ENCODE results near the gene RAB8A.
"Not testable (repeated sequence)": the region's sequence is repeated elsewhere in the genome, so short reads cannot be mapped to it uniquely, and the experiment has no call there.

The RAB8A gene

GRCh38 chr19:16098821-16099220 is 12.9 kb upstream of the RAB8A start:
- no peak overlapping the region for H3K9ac ChIP-seq (ENCODE audit: low read length)
- no peaks in the 10 kb centered on the region for H3K9me3 ChIP-seq (ENCODE audit: control insufficient read depth, low read length)
- peaks cover 13% of the 10 kb centered on the region for H3K4me1 ChIP-seq (ENCODE audit: control insufficient read depth, insufficient read depth, low read length)
- DNase-seq (ENCODE audit: low read depth): no peak
- no peak overlapping the region for H3K4me3 ChIP-seq (ENCODE audit: low read length)
- no peaks in the 10 kb centered on the region for H3K27me3 ChIP-seq (replicated peaks; ENCODE audit: control insufficient read depth, insufficient read depth, low read length)
- H3K36me3 ChIP-seq (ENCODE audit: control insufficient read depth, insufficient read depth, low read length, severe bottlenecking): peaks cover 93% of the 10 kb centered on the region

GRCh38 chr19:16099314-16099965 is 12.2 kb upstream of the RAB8A start:
- peaks cover 88% of the 10 kb centered on the region for H3K36me3 ChIP-seq (ENCODE audit: control insufficient read depth, insufficient read depth, low read length, severe bottlenecking)
- H3K9ac ChIP-seq (ENCODE audit: low read length): not testable (repeated sequence)

GRCh38 chr19:16100524-16100923 is 11.2 kb upstream of the RAB8A start:
- Histone ChIP-seq H3K27me3 (replicated peaks; ENCODE audit: control insufficient read depth, insufficient read depth, low read length) (no peaks in the 10 kb centered on the region), H3K4me1 (ENCODE audit: control insufficient read depth, insufficient read depth, low read length) (peaks cover 4% of the 10 kb centered on the region), H3K36me3 (ENCODE audit: control insufficient read depth, insufficient read depth, low read length, severe bottlenecking) (peaks cover 77% of the 10 kb centered on the region), H3K9ac (ENCODE audit: low read length) (no peak overlapping the region), H3K4me3 (ENCODE audit: low read length) (no peak overlapping the region), H3K9me3 (ENCODE audit: control insufficient read depth, low read length) (no peaks in the 10 kb centered on the region)
- no peak for DNase-seq (ENCODE audit: low read depth)

More at GRCh38 chr19:16099314-16099965, 12.2 kb upstream of the RAB8A start:
- H3K4me1 ChIP-seq (ENCODE audit: control insufficient read depth, insufficient read depth, low read length): peaks cover 12% of the 10 kb centered on the region
- not testable (repeated sequence) for H3K27me3 ChIP-seq (replicated peaks; ENCODE audit: control insufficient read depth, insufficient read depth, low read length); H3K9me3 ChIP-seq (ENCODE audit: control insufficient read depth, low read length); H3K4me3 ChIP-seq (ENCODE audit: low read length); DNase-seq (ENCODE audit: low read depth)

GRCh38 chr19:16104722-16105121 is 7.0 kb upstream of the RAB8A start:
- Histone ChIP-seq H3K4me1 (ENCODE audit: control insufficient read depth, insufficient read depth, low read length) (peaks cover 5% of the 10 kb centered on the region), H3K36me3 (ENCODE audit: control insufficient read depth, insufficient read depth, low read length, severe bottlenecking) (peaks cover 41% of the 10 kb centered on the region), H3K9ac (ENCODE audit: low read length) (no peak overlapping the region), H3K27me3 (replicated peaks; ENCODE audit: control insufficient read depth, insufficient read depth, low read length) (no peaks in the 10 kb centered on the region), H3K4me3 (ENCODE audit: low read length) (no peak overlapping the region), H3K9me3 (ENCODE audit: control insufficient read depth, low read length) (no peaks in the 10 kb centered on the region)
- no peak for DNase-seq (ENCODE audit: low read depth)

GRCh38 chr19:16106121-16106520 is 5.6 kb upstream of the RAB8A start:
- H3K27me3 ChIP-seq (replicated peaks; ENCODE audit: control insufficient read depth, insufficient read depth, low read length): no peaks in the 10 kb centered on the region
- H3K4me3 ChIP-seq (ENCODE audit: low read length): no peak overlapping the region
- H3K4me1 ChIP-seq (ENCODE audit: control insufficient read depth, insufficient read depth, low read length): peaks cover 5% of the 10 kb centered on the region
- peaks cover 27% of the 10 kb centered on the region for H3K36me3 ChIP-seq (ENCODE audit: control insufficient read depth, insufficient read depth, low read length, severe bottlenecking)
- no peaks in the 10 kb centered on the region for H3K9me3 ChIP-seq (ENCODE audit: control insufficient read depth, low read length)
- H3K9ac ChIP-seq (ENCODE audit: low read length): no peak overlapping the region
- DNase-seq (ENCODE audit: low read depth): peak; percentile 10

GRCh38 chr19:16111909-16112752 is 442 bp downstream of the RAB8A start:
- Histone ChIP-seq H3K4me1 (ENCODE audit: control insufficient read depth, insufficient read depth, low read length) (peaks cover 15% of the 10 kb centered on the region), H3K27me3 (replicated peaks; ENCODE audit: control insufficient read depth, insufficient read depth, low read length) (no peaks in the 10 kb centered on the region), H3K36me3 (ENCODE audit: control insufficient read depth, insufficient read depth, low read length, severe bottlenecking) (no peaks in the 10 kb centered on the region), H3K4me3 (ENCODE audit: low read length) (peak overlapping the region; percentile 95), H3K9me3 (ENCODE audit: control insufficient read depth, low read length) (no peaks in the 10 kb centered on the region), H3K9ac (ENCODE audit: low read length) (peak overlapping the region; percentile 96)
- peak; percentile 33 for DNase-seq (ENCODE audit: low read depth)

GRCh38 chr19:16112778-16113177 is 1.1 kb downstream of the RAB8A start:
- Histone ChIP-seq H3K4me1 (ENCODE audit: control insufficient read depth, insufficient read depth, low read length) (peaks cover 15% of the 10 kb centered on the region), H3K9ac (ENCODE audit: low read length) (peak overlapping the region; percentile 96), H3K36me3 (ENCODE audit: control insufficient read depth, insufficient read depth, low read length, severe bottlenecking) (no peaks in the 10 kb centered on the region), H3K4me3 (ENCODE audit: low read length) (peak overlapping the region; percentile 95), H3K27me3 (replicated peaks; ENCODE audit: control insufficient read depth, insufficient read depth, low read length) (no peaks in the 10 kb centered on the region), H3K9me3 (ENCODE audit: control insufficient read depth, low read length) (no peaks in the 10 kb centered on the region)
- no peak for DNase-seq (ENCODE audit: low read depth)

- H3K4me3 ChIP-seq (ENCODE audit: low read length): no peak overlapping the region
- DNase-seq (ENCODE audit: low read depth): no peak
- H3K4me1 ChIP-seq (ENCODE audit: control insufficient read depth, insufficient read depth, low read length): peaks cover 15% of the 10 kb centered on the region
- H3K9ac ChIP-seq (ENCODE audit: low read length): no peak overlapping the region
- peaks cover 9% of the 10 kb centered on the region for H3K36me3 ChIP-seq (ENCODE audit: control insufficient read depth, insufficient read depth, low read length, severe bottlenecking)
- no peaks in the 10 kb centered on the region for H3K27me3 ChIP-seq (replicated peaks; ENCODE audit: control insufficient read depth, insufficient read depth, low read length)
- H3K9me3 ChIP-seq (ENCODE audit: control insufficient read depth, low read length): no peaks in the 10 kb centered on the region
Observed at GRCh38 chr19:16113727-16114126, 2.0 kb downstream of the RAB8A start.

- Histone ChIP-seq H3K9ac (ENCODE audit: low read length) (no peak overlapping the region), H3K9me3 (ENCODE audit: control insufficient read depth, low read length) (no peaks in the 10 kb centered on the region), H3K36me3 (ENCODE audit: control insufficient read depth, insufficient read depth, low read length, severe bottlenecking) (peaks cover 20% of the 10 kb centered on the region), H3K4me1 (ENCODE audit: control insufficient read depth, insufficient read depth, low read length) (peaks cover 15% of the 10 kb centered on the region), H3K27me3 (replicated peaks; ENCODE audit: control insufficient read depth, insufficient read depth, low read length) (no peaks in the 10 kb centered on the region), H3K4me3 (ENCODE audit: low read length) (no peak overlapping the region)
- no peak for DNase-seq (ENCODE audit: low read depth)
Observed at GRCh38 chr19:16115301-16116039, 3.8 kb downstream of the RAB8A start.

- H3K9ac ChIP-seq (ENCODE audit: low read length): no peak overlapping the region
- H3K9me3 ChIP-seq (ENCODE audit: control insufficient read depth, low read length): no peaks in the 10 kb centered on the region
- H3K36me3 ChIP-seq (ENCODE audit: control insufficient read depth, insufficient read depth, low read length, severe bottlenecking): peaks cover 20% of the 10 kb centered on the region
- H3K4me1 ChIP-seq (ENCODE audit: control insufficient read depth, insufficient read depth, low read length): peaks cover 15% of the 10 kb centered on the region
- no peak for DNase-seq (ENCODE audit: low read depth)
- no peak overlapping the region for H3K4me3 ChIP-seq (ENCODE audit: low read length)
- no peaks in the 10 kb centered on the region for H3K27me3 ChIP-seq (replicated peaks; ENCODE audit: control insufficient read depth, insufficient read depth, low read length)
Observed at GRCh38 chr19:16116067-16116466, 4.4 kb downstream of the RAB8A start.

GRCh38 chr19:16117594-16118033 is 5.9 kb downstream of the RAB8A start:
- H3K36me3 ChIP-seq (ENCODE audit: control insufficient read depth, insufficient read depth, low read length, severe bottlenecking): peaks cover 36% of the 10 kb centered on the region
- no peak overlapping the region for H3K9ac ChIP-seq (ENCODE audit: low read length)
- no peaks in the 10 kb centered on the region for H3K27me3 ChIP-seq (replicated peaks; ENCODE audit: control insufficient read depth, insufficient read depth, low read length)
- H3K4me3 ChIP-seq (ENCODE audit: low read length): no peak overlapping the region
- DNase-seq (ENCODE audit: low read depth): no peak
- H3K9me3 ChIP-seq (ENCODE audit: control insufficient read depth, low read length): no peaks in the 10 kb centered on the region
- peaks cover 10% of the 10 kb centered on the region for H3K4me1 ChIP-seq (ENCODE audit: control insufficient read depth, insufficient read depth, low read length)
